ENCODE measurements around the gene BABAM2.

The BABAM2 gene

GRCh38 chr2:28165087-28165635 is 274.6 kb downstream of the BABAM2 start:
- DNase-seq (ENCODE audit: low read depth) = no peak
- no peak overlapping the region for H3K4me3 ChIP-seq (ENCODE audit: low read length)
- TF ChIP-seq, protein P1, sequence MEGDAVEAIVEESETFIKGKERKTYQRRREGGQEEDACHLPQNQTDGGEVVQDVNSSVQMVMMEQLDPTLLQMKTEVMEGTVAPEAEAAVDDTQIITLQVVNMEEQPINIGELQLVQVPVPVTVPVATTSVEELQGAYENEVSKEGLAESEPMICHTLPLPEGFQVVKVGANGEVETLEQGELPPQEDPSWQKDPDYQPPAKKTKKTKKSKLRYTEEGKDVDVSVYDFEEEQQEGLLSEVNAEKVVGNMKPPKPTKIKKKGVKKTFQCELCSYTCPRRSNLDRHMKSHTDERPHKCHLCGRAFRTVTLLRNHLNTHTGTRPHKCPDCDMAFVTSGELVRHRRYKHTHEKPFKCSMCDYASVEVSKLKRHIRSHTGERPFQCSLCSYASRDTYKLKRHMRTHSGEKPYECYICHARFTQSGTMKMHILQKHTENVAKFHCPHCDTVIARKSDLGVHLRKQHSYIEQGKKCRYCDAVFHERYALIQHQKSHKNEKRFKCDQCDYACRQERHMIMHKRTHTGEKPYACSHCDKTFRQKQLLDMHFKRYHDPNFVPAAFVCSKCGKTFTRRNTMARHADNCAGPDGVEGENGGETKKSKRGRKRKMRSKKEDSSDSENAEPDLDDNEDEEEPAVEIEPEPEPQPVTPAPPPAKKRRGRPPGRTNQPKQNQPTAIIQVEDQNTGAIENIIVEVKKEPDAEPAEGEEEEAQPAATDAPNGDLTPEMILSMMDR (conservative IDR thresholded peaks at IDR 0.05; ENCODE audit: low read depth, low read length) = no peak

DNA sequence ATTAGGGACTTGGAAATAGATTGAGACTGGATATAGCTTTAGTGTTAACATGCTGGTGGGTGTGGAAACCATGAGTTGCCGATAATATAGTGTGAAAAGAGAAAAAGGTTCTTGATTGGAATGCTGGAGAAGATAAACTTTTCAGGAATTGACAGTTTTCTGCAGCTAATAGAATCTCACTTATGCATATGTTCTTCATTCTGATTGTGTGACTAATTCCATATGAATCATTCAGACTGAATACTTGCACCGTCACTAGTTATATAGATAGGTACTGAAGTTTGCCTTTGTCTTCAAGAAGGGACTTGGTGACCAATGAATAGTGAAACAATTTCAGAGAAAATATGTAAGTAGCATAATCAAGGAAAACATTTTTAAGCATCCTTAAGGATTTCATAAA is 276.4 kb downstream of the BABAM2 start:
- TF ChIP-seq, protein P1 (conservative IDR thresholded peaks at IDR 0.05; ENCODE audit: low read depth, low read length) = no peak
- DNase-seq (ENCODE audit: low read depth) = no peak

GRCh38 chr2:28168376-28168775 is 277.8 kb downstream of the BABAM2 start:
- DNase-seq (ENCODE audit: low read depth) = no peak
- no peak overlapping the region for H3K4me3 ChIP-seq (ENCODE audit: low read length)
- TF ChIP-seq, protein P1 (conservative IDR thresholded peaks at IDR 0.05; ENCODE audit: low read depth, low read length) = no peak

More for the DNA sequence above, 276.4 kb downstream of the BABAM2 start:
- no peak overlapping the region for H3K4me3 ChIP-seq (ENCODE audit: low read length)

- DNase-seq (ENCODE audit: low read depth) = no peak
- TF ChIP-seq, protein P1 (conservative IDR thresholded peaks at IDR 0.05; ENCODE audit: low read depth, low read length) = no peak
- H3K4me3 ChIP-seq (ENCODE audit: low read length) = no peak overlapping the region
Observed at GRCh38 chr2:28169492-28169891, 279.0 kb downstream of the BABAM2 start.

DNA sequence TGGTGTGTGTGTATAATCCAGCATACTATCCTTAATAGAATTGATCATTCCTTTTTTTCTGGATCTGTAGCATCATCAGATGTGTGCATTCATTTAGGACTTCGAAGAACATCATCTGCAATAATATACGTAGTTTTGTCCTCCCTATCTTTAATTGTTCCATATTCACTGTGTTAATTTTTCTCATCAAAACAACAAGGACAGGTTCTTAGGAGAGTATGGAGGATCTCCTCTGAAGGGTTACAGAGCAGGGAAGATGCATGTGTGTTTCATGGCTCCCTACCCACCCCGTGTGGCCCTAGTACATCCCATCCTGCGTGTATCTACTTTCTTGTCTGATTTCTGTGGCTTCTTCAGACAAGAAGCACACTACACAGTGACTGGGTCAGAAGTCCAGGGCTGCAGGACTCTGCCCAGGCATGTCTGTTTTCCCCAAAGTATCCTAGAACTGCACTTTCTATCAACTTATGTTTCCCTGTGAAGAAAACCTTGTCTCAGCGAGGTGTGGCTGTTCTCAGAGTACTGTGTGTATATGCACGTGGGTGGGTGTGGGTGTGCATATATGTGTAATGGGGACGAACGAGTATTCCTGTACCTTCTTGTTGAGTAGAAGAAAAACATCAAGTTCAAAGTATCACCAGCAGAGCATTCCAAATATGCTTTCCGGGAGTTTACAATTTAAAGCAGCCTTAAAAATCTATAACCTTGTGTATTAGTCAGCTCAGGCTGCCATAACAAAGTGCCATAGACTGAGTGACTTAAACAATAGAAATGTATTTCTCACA is 281.8 kb downstream of the BABAM2 start:
- no peak overlapping the region for H3K4me3 ChIP-seq (ENCODE audit: low read length)
- TF ChIP-seq, protein P1 (conservative IDR thresholded peaks at IDR 0.05; ENCODE audit: low read depth, low read length) = no peak
- DNase-seq (ENCODE audit: low read depth) = no peak

DNA sequence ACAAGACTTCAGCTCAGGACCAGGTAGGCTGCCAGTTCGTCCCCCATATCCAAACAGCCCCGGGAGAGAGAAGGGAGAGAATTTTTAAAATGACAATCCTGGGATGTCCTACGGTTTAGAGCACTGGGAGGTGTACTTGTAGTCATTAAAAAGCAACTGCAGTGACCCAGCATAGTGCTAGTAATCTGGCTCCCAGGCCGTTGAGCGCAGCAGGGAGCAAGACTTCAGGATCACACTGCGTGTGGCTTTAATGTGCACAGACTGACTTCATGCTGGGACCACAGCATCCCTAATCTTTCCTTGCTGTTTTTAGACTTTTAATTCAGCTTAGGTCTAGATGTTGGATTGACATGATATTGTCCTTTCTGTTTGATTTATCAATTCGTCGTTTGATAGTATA is 282.8 kb downstream of the BABAM2 start:
- TF ChIP-seq, protein P1 (conservative IDR thresholded peaks at IDR 0.05; ENCODE audit: low read depth, low read length) = no peak
- no peak for DNase-seq (ENCODE audit: low read depth)
- H3K4me3 ChIP-seq (ENCODE audit: low read length) = no peak overlapping the region

DNA sequence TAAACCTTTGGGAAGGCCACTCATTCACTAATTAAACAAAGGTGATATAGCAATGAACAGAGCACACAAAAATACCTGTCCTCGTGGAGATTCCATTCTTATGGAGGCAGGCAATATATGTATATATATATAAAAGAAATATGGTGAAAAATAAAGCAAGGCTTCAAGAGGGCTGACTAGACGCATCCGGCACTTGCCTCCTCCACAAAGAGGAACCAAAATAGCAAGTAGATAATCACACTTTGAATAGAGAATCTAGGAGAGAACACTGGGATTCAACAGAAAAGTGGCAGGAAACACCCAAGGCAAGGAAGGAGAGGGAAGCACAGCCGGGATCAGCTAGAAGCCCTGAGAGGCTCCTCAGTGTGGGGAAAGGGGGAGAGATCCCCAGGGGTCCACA is 283.7 kb downstream of the BABAM2 start:
- no peak for DNase-seq (ENCODE audit: low read depth)

More for the DNA sequence above, 283.7 kb downstream of the BABAM2 start:
- TF ChIP-seq, protein P1 (conservative IDR thresholded peaks at IDR 0.05; ENCODE audit: low read depth, low read length) = no peak
- H3K4me3 ChIP-seq (ENCODE audit: low read length) = no peak overlapping the region
